Endothelial cell of umbilical vein (primary cell): ENCODE measurements around the gene GNA12. TPM values are rescaled to one million over a fixed set of nuclear protein-coding genes. Genes with fewer than 3 reads are reported as not detected.

Source experiments
- BruUV-seq: library from RNA; stranded (reverse); fragments of 400-500 nt; replicated peaks from 2 replicates; lab custom pipeline; 2021; lab: Mats Ljungman, UMichigan
- CTCF ChIA-PET: fragments of 300-600, 350-600 bp; sonication (Branson Sonifier 250); formaldehyde crosslinking; loops from one replicate; lab custom pipeline; 2021; ENCODE audit warnings: antibody characterized with exemption, inconsistent platforms; lab: Charles Lee
- POLR2A ChIA-PET: fragments of 300-600, 350-600 bp; sonication (Branson Sonifier 250); formaldehyde crosslinking; loops from one replicate; lab custom pipeline; 2021; ENCODE audit warnings: antibody characterized with exemption, inconsistent platforms; lab: Charles Lee
- DNase-seq: peaks from one replicate; pipeline ENCODE4 v3.0.0-alpha.2; 2011; ENCODE audit warnings: low read depth, low spot score
- FAIRE-seq: peaks from 2 replicates; lab custom pipeline; 2011; peaks lifted over from hg19 to GRCh38; lab: Jason Lieb, UNC
- H2AFZ ChIP-seq: 2 replicates; pipeline ENCODE4 v1.6.0; 2012; ENCODE audit warnings: low read depth, low read length, control low read depth, inconsistent platforms
- H3K27ac ChIP-seq: 2 replicates; pipeline ENCODE4 v1.5.1; 2011; ENCODE audit warnings: low read depth, mild to moderate bottlenecking, control low read depth, low read length, moderate library complexity; ENCODE audit not compliant: insufficient read depth
- H3K27me3 ChIP-seq, 2 experiments: 2 replicates each; pipeline versions ENCODE4 v1.6.0 to v1.6.1; 2011; ENCODE audit warnings: low read length in 2 of 2, mixed read lengths in 1 of 2; ENCODE audit not compliant: control insufficient read depth in 2 of 2, insufficient read depth in 2 of 2
- H3K36me3 ChIP-seq, 2 experiments: 2 replicates in 1 of 2; 3 replicates in 1 of 2; pipeline ENCODE4 v1.5.1; 2011; ENCODE audit warnings: low read length in 2 of 2, mild to moderate bottlenecking in 1 of 2, moderate library complexity in 1 of 2; ENCODE audit not compliant: control insufficient read depth in 2 of 2, insufficient read depth in 2 of 2; ENCODE audit errors: extremely low read depth in 1 of 2
- H3K4me1 ChIP-seq: 3 replicates; pipeline ENCODE4 v1.5.1; 2011; ENCODE audit warnings: mild to moderate bottlenecking, low read length; ENCODE audit not compliant: control insufficient read depth, insufficient read depth; ENCODE audit errors: extremely low read depth
- H3K4me2 ChIP-seq: 2 replicates; pipeline ENCODE4 v1.6.1; 2011; ENCODE audit warnings: low read length, control low read depth, mixed read lengths; ENCODE audit not compliant: insufficient read depth
- H3K4me3 ChIP-seq, 3 experiments: fragments of 200-600 bp in 1 of 3; sonication (generic), shearing (Covaris generic) in 1 of 3; replicated peaks in 1 of 3; 2 replicates each; pipeline ENCODE4 v1.5.1; 2011 to 2016; ENCODE audit warnings: control low read depth in 3 of 3, low read length in 3 of 3, mild to moderate bottlenecking in 2 of 3, inconsistent platforms in 1 of 3, low read depth in 1 of 3, moderate library complexity in 1 of 3; ENCODE audit not compliant: insufficient read depth in 1 of 3
- H3K79me2 ChIP-seq: 2 replicates; pipeline ENCODE4 v1.6.0; 2012; ENCODE audit warnings: low read length, inconsistent platforms; ENCODE audit not compliant: control insufficient read depth, insufficient read depth
- H3K9ac ChIP-seq: replicated peaks from 2 replicates; pipeline ENCODE3; 2011; ENCODE audit warnings: low read length, control low read depth; ENCODE audit not compliant: insufficient read depth; ENCODE audit errors: extremely low read depth
- H3K9me1 ChIP-seq: replicated peaks from 3 replicates; pipeline ENCODE4 v1.6.0; 2011; ENCODE audit warnings: mild to moderate bottlenecking, low read length; ENCODE audit not compliant: control insufficient read depth, insufficient read depth; ENCODE audit errors: extremely low read depth
- H3K9me3 ChIP-seq: replicated peaks from 2 replicates; pipeline ENCODE4 v1.5.1; 2012; ENCODE audit warnings: low read length, inconsistent platforms; ENCODE audit not compliant: control insufficient read depth, insufficient read depth
- H4K20me1 ChIP-seq: replicated peaks from 2 replicates; pipeline ENCODE3; 2011; ENCODE audit warnings: mild to moderate bottlenecking, low read length; ENCODE audit not compliant: control insufficient read depth, insufficient read depth; ENCODE audit errors: extremely low read depth
- EZH2 ChIP-seq: IDR thresholded peaks from 2 replicates; pipeline ENCODE4 v1.6.1; 2012; ENCODE audit warnings: borderline replicate concordance, low read depth, mild to moderate bottlenecking, moderate library complexity, low read length, inconsistent platforms; ENCODE audit not compliant: severe bottlenecking
- FOS ChIP-seq: IDR thresholded peaks from 2 replicates; pipeline ENCODE4 v1.6.1; 2011; ENCODE audit warnings: mild to moderate bottlenecking, low read length, moderate library complexity, borderline replicate concordance; ENCODE audit not compliant: insufficient read depth
- GATA2 ChIP-seq: IDR thresholded peaks from 2 replicates; pipeline ENCODE4 v1.7.0; 2011; ENCODE audit warnings: low read depth, mild to moderate bottlenecking, moderate library complexity, mixed read lengths, low read length; ENCODE audit not compliant: insufficient read length, insufficient read depth
- JUN ChIP-seq: IDR thresholded peaks from 2 replicates; pipeline ENCODE4 v1.6.1; 2011; ENCODE audit warnings: borderline replicate concordance, low read depth; ENCODE audit not compliant: insufficient read length, insufficient read depth
- MYC ChIP-seq: IDR thresholded peaks from one replicate; pipeline ENCODE4 v1.6.1; 2011; ENCODE audit warnings: mild to moderate bottlenecking, low read depth, low read length
- POLR2A ChIP-seq: IDR thresholded peaks from 2 replicates; pipeline ENCODE4 v1.6.1; 2012; ENCODE audit warnings: low read depth, mild to moderate bottlenecking, control low read depth, low read length
- POLR2AphosphoS5 ChIP-seq: IDR thresholded peaks from 2 replicates; pipeline ENCODE4 v1.6.1; 2012; ENCODE audit warnings: low read depth, mild to moderate bottlenecking, control low read depth, low read length, moderate library complexity; ENCODE audit not compliant: insufficient read depth
- dilution Hi-C: fragments of 300-500 bp; cut with MboI; formaldehyde crosslinking; loops from one replicate; pipeline ENCODE4 v1.15.0; 2019; ENCODE audit warnings: low sequenced_read_pairs; ENCODE audit not compliant: extremely low pct_ligation_motif_present
- intact Hi-C: fragments of 100-400 bp; cut with micrococcal nuclease; formaldehyde crosslinking; loops from one replicate; pipeline ENCODE4 v1.10.0; 2022
- polyA plus RNA-seq, 4 experiments: library from polyadenylated mRNA; depleted of rRNA in 3 of 4; stranded (reverse) in 3 of 4; unstranded in 1 of 4; fragments of >200 nt; gene quantifications; 2 replicates each; pipeline versions ENCODE4 v1.2.1 to v1.2.3, GENCODE V29; 2011 to 2012; ENCODE audit warnings: missing spikeins in 1 of 4
- total RNA-seq: library from RNA; stranded (reverse); gene quantifications from 2 replicates; pipeline ENCODE4 v1.2.3, GENCODE V29; 2021
- TF ChIP-seq, protein P1 (sequence below): IDR thresholded peaks from 2 replicates; pipeline ENCODE4 v1.6.1; 2011; ENCODE audit not compliant: insufficient read depth, insufficient read length
- TF ChIP-seq, protein P2 (sequence below), 2 donors: IDR thresholded peaks; 1 replicate in 1 of 2; 2 replicates in 1 of 2; pipeline ENCODE4 v1.5.1; 2011; ENCODE audit warnings: low read length in 2 of 2, mild to moderate bottlenecking in 2 of 2, moderate library complexity in 2 of 2, control low read depth in 1 of 2, inconsistent platforms in 1 of 2, low read depth in 1 of 2; ENCODE audit not compliant: insufficient read depth in 1 of 2; ENCODE audit errors: extremely low read depth in 1 of 2

GNA12 gene
- total and polyA plus RNA-seq, 2 donors (not counting 3 experiments of a cell fraction or from before 2014, with no cell fraction given): 63.0 to 75.1 TPM

DNA sequence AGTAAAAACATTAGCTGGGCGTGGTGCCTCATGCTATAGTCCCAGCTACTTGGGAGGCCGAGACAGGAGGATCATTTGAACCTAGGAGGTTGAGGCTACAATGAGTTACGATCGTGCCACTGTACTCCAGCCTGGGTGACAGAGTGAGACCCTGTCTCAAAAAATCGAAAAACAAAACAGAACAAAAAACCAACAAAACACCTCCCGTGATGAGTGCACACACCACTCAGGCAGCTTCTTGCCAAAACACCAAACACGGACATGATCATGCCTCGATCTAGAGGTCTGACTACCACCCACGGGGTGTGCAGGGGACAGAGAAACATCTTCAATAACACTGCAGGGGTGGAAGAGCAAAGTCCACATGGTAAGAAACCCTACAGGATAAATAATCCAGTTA, 111.7 kb downstream of the GNA12 start:
- Histone ChIP-seq H3K9me1 (no peaks in the 10 kb centered on the region), H3K4me2 (no peak overlapping the region), H4K20me1 (no peaks in the 10 kb centered on the region), H3K9me3 (no peaks in the 10 kb centered on the region), H3K79me2 (no peaks in the 10 kb centered on the region), H3K27ac (no peak overlapping the region), H2AFZ (no peak overlapping the region), H3K27me3 (no peaks in the 10 kb centered on the region), H3K9ac (no peak overlapping the region), H3K4me3 (no peak overlapping the region), H3K4me1 (peaks cover 33% of the 10 kb centered on the region), H3K36me3 (peaks cover 0 to 16% of the 10 kb centered on the region in 2 experiments)
- FAIRE-seq: no peak
- ChIA-PET POLR2A (no interaction called here), CTCF (no interaction called here)
- TF ChIP-seq JUN (no peak), EZH2 (no peak), POLR2A (no peak), GATA2 (no peak), POLR2AphosphoS5 (no peak), FOS (no peak), MYC (no peak)
- TF ChIP-seq, protein P1, sequence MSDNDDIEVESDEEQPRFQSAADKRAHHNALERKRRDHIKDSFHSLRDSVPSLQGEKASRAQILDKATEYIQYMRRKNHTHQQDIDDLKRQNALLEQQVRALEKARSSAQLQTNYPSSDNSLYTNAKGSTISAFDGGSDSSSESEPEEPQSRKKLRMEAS: no peak
- TF ChIP-seq, protein P2, sequence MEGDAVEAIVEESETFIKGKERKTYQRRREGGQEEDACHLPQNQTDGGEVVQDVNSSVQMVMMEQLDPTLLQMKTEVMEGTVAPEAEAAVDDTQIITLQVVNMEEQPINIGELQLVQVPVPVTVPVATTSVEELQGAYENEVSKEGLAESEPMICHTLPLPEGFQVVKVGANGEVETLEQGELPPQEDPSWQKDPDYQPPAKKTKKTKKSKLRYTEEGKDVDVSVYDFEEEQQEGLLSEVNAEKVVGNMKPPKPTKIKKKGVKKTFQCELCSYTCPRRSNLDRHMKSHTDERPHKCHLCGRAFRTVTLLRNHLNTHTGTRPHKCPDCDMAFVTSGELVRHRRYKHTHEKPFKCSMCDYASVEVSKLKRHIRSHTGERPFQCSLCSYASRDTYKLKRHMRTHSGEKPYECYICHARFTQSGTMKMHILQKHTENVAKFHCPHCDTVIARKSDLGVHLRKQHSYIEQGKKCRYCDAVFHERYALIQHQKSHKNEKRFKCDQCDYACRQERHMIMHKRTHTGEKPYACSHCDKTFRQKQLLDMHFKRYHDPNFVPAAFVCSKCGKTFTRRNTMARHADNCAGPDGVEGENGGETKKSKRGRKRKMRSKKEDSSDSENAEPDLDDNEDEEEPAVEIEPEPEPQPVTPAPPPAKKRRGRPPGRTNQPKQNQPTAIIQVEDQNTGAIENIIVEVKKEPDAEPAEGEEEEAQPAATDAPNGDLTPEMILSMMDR (IDR thresholded peaks at IDR 0.05; ENCODE audit: extremely low read depth in 1 of 2, insufficient read depth in 1 of 2, low read depth in 1 of 2, low read length in 2 of 2): no peak
- intact Hi-C loops: no loop called here
- DNase-seq: no peak
- no TSS peak for BruUV-seq
- dilution Hi-C loops: no loop called here
